GM21619 (cell line): ENCODE results near the gene CFAP157.

Source experiments
- ATAC-seq: cut with Tn5 transposase; IDR thresholded peaks from one replicate; pipeline ENCODE4 v1.9.1; 2021; ENCODE audit not compliant: unreplicated experiment

The CFAP157 gene

GRCh38 chr9:127714951-127715469 is 8.2 kb downstream of the CFAP157 start:
- peak; percentile 6 for ATAC-seq

GRCh38 chr9:127715470-127716337 is 8.9 kb downstream of the CFAP157 start, which contains the start of the genes PTRH1 and TTC16:
PTRH1 (minus strand) TSS chr9:127715663; CDS start chr9:127715639, 24 bp downstream.
TTC16 (plus strand) TSS chr9:127716079; CDS start chr9:127716146, 67 bp downstream.
- ATAC-seq: peak; percentile 93

DNA sequence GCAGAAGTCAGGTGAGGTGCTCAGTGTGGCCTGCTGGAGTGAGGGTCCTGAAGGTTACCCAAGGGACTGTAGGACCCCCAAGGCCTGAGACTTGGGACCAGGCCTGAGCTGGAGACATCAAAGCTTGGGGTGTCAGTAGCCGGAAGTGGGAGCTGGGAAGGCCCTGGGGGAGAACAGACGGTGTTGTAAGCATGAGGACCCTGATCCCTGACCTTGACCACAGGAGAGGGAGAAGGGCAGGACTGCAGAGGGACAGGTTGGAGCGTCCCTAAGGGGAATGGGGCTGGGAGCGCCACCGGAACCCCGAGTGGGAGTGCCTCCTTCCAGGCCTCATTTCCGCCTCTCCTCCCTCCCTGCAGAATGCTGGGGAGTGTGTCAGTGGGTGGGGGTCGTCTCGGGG is 9.6 kb downstream of the CFAP157 start:
- ATAC-seq: no peak

- no peak for ATAC-seq
Measured at GRCh38 chr9:127717766-127718165, 11.0 kb downstream of the CFAP157 start.

DNA sequence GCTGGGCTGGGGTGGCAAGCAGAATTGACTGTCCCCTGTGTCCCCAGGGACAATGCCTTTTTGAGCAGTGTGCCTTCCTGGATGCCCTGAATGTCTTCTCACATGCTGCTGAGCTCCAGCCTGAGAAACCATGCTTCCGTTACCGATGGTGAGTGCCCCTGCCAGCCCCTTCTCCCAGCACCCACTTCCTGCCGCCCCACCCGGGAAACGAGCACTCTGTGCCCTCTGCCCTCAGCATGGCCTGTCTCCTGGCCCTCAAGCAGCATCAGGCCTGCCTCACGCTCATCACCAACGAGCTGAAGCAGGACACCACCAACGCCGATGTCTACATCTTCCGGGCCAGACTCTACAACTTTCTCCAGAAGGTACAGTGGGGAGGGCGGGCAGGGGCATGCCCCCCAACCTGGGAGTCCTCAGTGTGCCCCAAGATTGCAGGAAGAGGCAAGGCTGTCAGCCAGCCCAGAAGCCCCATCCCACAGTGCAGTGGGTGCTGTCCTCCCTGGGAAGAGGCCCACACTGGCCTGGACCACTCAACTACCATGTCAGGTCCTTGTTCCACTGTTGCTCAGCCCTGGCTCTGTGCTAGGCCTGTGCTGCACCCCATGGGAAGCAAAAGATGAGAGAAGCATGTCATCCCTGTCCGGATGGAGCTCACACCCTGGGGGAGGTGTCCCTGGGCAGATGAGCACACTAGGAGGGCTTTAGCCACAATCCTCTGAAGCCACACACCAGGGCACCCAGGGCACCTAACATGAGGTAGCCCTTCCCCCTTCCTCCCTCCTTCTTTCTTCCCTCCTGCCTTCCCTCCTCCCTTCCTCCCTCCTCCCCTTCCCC is 13.5 kb downstream of the CFAP157 start:
- no peak for ATAC-seq

- no peak for ATAC-seq
Measured at GRCh38 chr9:127720865-127721227, 14.1 kb downstream of the CFAP157 start.

DNA sequence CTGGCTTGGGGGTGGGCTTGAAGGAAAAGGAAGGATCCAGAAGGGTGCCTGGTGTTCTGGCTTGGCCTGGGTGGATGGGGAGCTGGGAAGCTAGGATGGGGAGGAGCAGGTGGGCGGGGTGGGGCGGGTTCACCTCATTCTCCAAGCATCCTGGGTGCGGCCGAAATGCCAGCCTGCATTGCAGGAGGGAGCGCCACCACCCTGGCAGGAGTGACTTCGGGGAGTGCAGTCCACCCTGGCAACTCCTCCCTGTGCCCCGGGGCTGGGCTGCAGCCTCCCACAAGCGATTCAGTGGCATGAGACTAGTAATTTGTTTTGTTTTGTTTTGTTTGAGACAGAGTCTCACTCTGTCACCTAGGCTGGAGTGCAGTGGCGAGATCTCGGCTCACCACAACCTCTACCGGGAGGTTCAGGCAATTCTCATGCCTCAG is 14.6 kb downstream of the CFAP157 start:
- no peak for ATAC-seq

GRCh38 chr9:127722055-127722745 is 15.4 kb downstream of the CFAP157 start:
- no peak for ATAC-seq

DNA sequence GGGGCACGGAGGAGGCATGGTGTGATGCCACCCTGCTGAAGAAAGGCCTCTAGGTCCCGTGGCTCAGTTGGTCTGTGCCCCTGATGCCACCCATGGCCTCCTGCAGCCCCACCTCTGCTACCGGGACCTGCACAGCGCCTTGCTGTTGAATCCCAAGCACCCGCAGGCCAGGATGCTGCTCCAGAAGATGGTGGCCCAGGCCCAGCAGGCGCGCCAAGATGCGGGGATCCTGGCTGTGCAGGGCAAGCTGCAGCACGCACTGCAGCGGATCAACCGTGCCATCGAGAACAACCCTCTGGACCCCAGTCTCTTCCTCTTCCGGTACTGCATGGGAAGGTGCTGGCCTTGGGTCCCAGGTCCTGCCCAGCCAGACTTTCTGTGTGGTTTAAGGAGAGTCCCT is 16.2 kb downstream of the CFAP157 start:
- ATAC-seq: no peak

GRCh38 chr9:127723444-127723843 is 16.7 kb downstream of the CFAP157 start:
- no peak for ATAC-seq

DNA sequence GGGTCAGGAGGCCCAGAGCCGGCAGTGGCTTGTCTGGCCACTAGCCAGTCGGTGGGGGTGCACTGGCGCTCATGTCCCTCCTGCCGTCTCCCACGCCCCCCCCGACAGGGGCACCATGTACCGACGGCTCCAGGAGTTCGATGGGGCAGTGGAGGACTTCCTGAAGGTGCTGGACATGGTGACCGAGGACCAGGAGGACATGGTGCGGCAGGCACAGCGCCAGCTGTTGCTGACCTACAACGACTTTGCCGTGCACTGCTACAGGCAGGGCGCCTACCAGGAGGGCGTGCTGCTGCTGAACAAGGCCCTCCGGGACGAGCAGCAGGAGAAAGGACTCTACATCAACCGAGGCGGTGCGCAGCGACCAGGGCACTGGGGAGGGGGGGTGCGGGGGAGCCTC is 17.2 kb downstream of the CFAP157 start:
- ATAC-seq: no peak

DNA sequence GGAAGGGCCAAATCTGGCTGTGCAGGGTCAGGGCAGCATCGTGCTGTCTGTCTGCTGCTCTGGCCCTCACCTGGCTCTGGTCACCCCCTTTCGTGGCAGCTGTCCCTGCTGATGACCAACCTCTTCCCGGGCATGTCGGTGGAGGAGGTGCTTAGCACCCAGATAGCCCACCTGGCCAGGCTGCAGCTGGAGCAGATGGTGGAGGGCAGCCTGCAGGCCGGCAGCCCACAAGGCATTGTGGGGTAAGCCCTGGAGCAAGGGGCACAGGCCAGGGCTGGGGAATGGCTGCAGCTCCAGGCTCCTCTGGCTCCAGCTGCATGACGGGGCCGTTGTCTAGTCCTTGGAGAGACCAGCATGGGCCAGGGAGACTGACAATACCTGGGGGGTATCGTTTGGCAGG is 20.1 kb downstream of the CFAP157 start:
- no peak for ATAC-seq

GRCh38 chr9:127728808-127729207 is 22.0 kb downstream of the CFAP157 start:
- no peak for ATAC-seq

DNA sequence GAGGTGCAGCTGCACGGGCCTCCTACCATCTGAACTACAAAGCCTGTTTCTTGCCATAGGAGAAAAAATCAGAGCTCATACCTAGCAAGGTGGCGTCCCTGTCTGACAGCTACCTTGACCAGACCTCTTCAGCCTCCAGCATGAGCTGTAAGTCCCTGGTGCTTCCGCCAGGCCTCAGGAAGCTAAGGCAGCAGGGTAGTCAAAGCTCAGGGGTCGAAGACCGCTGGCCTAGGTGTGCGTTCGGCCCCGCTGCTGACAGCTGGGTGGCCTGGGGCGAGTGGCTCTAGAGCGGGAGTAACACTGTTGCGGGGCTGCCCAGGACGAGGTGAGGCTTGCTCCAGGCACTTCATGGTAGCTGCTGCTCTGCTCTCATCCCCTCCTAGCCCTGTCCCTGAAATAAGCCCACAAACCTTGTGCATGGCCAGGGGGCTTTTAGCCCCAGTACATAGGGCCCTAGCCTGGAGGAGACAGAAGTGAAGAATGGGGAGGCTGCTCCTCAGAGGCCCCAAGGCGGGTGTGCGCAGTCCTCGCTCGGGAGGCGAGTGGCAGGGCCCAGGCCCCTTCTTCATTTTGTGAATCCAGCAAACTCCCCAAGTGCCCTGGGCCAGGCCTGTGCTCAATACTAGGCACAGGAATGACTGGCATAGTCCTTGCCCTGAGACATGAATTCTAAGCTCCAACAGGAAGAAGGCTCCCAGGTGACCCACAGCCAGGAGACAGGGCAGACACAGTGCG is 22.9 kb downstream of the CFAP157 start:
- ATAC-seq: no peak

DNA sequence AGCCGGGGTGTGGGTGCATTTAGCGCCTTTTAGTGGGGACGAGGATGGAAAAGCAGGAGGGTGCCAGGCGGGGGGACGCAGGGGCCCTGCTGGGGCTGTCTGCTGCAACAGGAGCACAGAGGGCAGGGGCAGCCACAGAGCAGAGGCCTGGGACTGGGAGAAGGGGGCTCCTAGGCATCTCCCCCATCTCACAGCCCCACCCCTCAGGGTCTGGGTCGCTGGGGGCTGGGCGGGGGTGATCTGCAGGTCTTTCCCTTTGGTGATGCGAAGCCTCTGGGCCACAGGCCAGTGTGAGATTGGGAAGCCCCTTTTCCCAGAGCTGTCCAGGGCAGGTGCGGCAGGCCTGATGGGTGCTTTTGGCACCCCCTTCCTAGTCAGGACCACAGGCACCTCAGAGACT is 23.5 kb downstream of the CFAP157 start:
- no peak for ATAC-seq

DNA sequence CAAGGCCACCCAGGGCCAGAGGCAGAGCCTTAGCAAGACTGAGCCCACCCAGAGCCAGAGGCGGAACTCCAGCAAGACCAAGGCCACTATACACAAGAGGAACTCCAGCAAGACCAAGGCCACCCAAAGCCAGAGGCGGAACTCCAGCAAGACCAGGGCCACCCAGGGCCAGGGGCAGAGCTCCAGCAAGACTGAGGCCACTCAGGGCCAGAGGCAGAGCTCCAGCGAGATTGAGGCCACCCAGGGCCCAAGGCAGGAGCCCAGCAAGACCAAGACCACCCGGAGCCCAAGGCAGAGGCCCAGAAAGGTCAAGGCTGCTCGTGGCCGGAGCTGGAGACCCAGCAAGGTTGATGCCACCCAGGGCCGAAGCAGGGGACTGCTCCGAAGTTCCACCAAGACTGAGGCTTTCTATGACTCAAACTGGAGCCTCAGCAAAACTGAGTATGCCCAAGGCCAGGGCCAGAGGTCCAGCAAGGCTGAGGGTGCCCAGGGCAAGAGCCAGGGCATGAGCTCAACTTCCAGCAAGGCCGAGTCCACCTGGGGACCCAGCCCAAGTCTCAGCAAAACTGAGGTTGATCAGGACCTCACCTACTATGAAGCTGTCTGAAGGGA is 24.1 kb downstream of the CFAP157 start:
- ATAC-seq: no peak

GRCh38 chr9:127731938-127732337 is 25.1 kb downstream of the CFAP157 start:
- no peak for ATAC-seq

- no peak for ATAC-seq
Measured at GRCh38 chr9:127732444-127732843, 25.7 kb downstream of the CFAP157 start.

DNA sequence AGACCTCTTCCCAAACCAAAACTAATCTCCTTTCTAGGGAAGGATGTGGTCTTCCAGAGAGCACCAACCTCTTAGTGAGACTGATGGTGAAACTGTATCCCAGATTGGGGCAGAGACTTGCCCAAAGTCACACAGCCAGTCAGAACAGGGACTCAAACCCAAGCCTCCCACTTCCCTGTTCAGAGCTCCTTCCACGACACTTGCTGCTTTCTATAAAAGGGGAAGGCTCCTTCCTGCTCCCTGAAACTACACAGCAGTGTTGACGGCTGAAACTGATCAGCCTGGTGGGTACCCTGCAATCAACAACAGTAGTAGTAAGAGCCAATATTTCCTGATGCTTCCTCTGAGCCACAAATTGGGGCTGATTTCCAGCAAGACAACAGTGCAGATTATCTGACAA is 26.8 kb downstream of the CFAP157 start:
- no peak for ATAC-seq

DNA sequence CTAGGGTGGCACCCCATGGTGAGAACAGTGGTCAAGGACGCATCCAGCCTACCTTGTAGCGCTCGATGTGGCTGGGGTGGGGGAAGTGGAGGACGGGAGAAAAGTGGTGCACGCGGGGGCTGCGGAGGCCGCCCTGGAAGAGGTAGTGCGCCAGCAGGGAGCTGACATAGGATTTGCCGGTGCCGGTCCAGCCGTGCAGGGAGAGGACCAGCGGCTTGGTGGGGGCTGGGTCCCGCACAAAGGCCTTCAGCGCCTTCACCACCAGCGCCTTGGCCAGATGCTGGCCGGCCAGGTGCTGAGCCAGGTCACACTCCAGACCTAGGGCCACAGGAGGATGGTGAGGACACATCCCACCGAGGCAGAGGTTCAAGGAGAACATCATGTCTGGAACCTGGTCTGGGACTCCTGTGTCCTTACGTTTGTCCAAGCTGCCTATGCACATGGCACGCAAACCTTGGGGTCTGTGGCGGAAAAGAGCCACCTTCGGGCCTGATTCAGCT is 27.5 kb downstream of the CFAP157 start:
- no peak for ATAC-seq
